Activated CD8-positive, alpha-beta memory T cell treated with anti-CD3 and anti-CD28 coated beads, Interleukin-2, amount 50 U/mL, for 48 hours (primary cell): Measurements from ENCODE around the gene TFEC.
"Not testable (repeated sequence)": the region's sequence is repeated elsewhere in the genome, so short reads cannot be mapped to it uniquely, and the experiment has no call there.

Source experiments
- DNase-seq: peaks from one replicate; pipeline ENCODE4 v3.0.0-alpha.2; 2020

Gene TFEC, protein sequence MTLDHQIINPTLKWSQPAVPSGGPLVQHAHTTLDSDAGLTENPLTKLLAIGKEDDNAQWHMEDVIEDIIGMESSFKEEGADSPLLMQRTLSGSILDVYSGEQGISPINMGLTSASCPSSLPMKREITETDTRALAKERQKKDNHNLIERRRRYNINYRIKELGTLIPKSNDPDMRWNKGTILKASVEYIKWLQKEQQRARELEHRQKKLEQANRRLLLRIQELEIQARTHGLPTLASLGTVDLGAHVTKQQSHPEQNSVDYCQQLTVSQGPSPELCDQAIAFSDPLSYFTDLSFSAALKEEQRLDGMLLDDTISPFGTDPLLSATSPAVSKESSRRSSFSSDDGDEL

DNA sequence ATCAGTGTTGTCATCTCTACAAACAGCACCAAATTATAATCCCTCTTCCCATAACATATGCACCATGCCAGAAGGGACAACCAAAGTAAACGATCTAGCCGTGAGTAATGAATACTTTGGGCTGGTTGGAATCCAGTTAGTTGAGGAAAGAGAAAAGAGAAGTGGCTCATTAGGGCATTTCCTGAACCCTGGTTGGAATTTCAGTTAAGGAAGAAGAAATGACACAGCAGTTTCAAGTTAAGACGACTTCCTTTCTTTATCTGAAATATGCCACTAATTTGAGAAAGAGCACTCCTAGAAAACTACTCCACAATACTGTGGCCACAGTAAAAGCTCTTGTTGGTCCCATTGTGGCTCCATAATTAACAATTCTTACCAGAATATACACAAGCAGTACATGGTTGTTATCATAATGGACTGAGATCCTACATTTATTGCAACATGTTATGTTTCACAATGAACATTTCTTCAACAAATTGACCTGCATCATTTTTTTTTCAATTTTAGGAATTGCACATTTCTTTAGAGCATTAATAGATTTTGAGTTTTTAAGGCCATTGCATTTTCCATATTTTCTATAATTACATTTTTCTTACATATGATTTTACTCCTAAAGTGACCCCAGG lies at the start of gene TFEC:
TFEC (minus strand) TSS at position 113 of the 626 bp plus-strand sequence. CDS start 46,322 bp downstream, outside the sequence.
- no peak for DNase-seq

DNA sequence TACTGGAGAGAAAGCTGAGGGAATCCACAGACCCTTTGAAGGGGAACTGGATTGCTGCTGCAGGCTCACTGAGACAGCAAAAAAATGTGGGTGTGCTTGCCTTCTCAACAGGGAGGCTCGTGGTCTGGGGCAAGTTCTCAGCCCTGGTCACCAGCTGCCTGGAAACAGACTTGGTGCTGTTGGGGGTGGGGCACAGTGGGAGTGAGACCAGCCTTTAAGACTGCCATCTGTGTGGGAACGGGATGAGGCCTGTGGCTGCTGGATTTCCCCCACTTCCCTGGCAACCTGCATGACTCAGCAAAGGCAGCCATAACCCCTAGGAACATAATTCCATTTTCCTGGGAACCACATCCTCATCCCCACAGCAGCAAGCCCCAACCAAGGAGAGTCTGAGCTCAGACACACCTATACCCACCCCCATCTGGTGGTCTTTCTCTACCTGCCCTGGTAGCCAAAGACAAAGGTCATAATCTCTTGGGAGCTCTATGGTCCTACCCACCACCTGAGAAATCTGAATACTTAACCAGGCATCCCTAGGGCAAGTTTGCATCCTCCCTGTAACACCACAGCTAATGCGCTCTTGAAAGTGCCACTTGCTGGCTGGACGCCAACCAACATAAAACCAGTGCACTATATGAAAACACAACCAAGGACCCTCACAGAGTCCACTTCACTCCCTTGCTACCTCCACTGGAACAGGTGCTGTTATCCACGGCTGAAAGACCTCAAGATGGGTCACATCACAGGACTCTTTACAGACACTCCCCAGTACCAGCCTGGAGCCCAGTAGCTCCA lies 45.0 kb upstream of the TFEC start:
- no peak for DNase-seq

DNA sequence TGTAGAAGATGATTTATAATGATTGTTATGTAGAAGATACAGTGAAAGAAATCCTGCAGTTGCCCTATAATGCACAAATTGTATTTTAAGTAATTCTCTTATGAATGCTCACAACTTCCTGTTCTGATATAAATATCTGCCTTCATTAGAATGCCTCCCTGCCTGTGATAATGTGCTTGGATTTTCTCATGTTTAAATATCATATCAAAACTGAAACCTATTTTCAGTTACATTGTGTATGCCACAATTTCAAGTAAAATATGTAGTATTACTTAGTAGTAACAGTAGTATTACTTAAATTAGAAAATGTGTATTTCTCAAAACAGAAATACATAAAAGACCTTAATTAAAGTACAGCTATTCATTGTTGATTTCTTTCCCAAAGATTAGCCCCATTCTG lies 41.1 kb upstream of the TFEC start:
- no peak for DNase-seq

DNA sequence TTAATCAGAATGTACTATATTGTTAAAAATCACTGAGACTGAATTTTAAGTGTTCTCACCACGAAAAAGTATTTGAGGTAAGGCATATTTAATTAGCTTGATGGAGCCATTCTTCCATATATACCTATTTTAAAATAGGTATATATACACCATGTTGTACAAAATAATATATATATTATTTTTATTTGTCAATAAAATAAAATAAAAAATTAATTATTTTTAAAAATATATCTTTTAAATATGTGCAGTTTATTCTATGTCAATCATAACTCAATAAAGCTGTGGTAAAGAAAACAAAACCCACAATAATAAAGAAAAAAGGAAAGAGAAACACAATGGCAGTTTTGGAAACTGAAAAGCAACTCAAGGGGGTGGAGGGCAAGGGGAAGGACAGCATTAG lies 33.6 kb upstream of the TFEC start:
- no peak for DNase-seq

DNA sequence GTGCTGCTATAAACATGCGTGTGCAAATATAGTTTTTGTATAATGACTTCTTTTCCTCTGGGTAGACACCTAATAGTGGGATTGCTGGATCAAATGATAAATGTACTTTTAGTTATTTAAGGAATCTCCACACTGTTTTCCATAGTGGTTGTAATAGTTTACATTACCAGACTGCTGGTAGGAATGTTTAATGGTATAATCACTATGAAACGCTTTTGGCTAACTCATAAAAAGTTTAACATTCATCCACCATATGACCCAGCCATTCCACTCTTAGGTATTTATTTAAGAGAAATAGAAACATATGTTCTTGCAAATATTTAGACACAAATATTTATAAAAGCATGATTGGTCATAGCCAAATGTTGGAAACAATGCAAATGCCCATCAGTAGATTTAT lies 32.1 kb upstream of the TFEC start:
- DNase-seq, result no peak

DNA sequence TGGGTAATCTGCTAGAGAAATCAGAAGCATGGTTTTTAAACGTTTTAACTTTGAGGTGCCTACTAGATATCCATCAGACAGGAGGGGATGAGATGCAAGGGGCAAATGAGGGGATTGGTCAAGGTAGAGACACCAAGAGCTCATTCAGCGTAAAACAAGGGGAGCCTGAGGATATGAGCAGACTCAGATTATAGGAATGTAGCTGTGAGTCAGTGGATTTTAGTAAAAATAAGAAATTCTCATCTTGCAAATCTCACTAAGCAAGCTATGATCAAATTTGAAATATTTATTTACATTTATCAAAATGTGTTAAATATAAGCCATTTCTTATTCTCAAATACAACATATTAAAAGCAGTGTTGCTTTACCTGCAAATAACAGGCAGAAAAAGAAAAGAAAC lies 21.4 kb upstream of the TFEC start:
- DNase-seq, result no peak

DNA sequence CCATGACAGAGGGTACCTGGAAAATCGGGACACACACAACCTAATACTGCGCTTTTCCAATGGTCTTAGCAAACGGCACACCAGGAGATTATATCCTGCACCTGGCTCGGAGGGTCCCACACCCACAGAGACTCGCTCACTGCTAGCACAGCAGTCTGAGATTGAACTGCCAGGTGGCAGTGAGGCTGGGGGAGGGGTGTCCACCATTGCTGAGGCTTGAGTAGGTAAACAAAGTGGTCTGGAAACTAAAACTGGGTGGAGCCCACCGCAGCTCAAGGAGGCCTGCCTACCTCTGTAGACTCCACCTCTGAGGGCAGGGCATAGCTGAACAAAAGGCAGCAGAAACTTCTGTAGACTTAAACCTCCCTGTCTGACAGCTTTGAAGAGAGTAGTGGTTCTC lies 16.7 kb upstream of the TFEC start:
- DNase-seq, result not testable (repeated sequence)

DNA sequence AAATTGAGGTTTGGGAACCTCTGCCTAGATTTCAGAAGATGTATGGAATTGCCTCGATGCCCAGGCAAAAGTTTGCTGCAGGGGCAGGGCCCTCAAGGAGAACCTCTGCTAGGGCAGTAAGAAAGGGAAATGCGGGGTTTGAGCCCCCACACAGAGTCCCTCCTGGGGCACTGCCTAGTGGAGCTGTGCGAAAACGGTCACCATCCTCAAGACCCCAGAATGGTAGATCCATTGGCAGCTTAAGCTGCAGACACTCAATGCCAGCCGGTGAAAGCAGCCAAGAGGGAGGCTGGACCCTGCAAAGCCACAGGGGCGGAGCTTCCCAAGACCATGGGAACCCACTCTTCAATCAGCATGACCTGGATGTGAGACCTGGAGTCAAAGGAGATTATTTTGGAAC lies 15.0 kb upstream of the TFEC start:
- no peak for DNase-seq

DNA sequence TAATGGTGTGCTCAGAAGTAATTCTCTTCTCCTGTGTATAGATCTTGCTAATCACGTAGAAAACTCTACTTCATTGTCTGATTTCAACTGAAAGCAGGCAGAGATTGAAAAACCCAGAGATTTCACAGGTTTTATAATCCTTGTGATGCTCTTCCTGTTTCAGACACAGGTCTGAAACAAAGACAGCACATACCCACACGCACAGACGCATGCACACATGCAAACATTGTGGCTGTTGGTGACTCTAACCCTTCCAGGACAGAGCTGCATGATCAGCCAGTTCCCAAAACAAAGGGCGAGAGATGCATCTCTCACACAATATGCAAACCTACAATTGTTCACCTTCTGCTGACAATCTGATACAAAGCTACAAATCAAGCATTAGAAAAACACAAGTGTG lies 11.1 kb upstream of the TFEC start:
- DNase-seq, result no peak

DNA sequence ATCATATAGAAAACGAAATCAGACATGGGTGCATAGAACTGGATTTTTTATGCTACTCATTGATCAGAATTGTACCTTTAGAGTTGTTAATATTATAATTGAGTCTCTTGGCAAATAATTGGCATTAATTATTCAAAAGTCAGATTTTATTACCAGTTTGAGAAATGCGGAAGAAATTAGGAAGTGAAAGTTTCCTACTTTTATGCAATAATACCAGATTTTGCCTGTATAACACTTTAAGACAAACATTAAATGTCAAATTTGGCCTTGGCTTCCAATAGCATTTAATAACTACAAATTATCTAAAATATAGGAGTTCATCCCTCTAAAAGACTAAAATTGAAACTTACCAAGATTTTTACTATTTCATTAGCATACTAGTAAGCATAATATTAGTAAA lies 6.8 kb upstream of the TFEC start:
- DNase-seq, result no peak

DNA sequence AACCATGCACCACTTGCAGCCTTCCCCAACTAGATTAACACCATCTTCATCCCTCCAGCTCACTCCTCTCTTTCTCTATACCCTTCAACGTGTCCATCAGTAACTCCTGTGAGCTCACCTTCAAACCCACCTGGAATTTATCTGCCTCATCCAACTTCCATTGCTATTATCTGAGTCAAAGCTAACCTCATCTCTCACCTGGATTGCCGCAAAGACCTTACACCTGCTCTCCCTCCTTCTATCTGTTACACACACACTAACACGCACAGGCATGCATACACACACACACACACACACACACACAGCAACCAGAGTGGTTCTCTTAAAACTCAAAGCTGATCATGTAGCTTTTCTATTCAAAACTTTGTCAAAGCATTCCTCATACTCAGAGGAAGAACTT lies 3.8 kb upstream of the TFEC start:
- no peak for DNase-seq

DNA sequence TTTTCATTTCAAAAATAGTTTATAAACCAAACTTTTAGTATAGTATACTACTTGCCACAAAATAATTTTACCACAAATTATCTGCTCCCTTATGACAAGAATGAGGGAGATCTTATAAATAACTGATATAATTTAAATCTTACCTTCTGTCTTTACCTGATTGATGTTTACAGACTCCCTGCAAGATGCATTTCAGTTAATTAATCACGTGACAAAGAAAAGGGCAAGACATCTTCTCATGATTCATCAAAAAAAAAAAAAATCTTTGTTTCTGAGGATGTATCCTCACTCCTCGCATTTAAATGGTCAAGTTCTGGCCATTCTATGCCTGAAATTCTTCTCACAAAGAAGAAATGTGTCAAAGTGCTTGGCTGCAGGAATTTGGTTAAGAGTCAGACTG lies 2.3 kb upstream of the TFEC start:
- no peak for DNase-seq

DNA sequence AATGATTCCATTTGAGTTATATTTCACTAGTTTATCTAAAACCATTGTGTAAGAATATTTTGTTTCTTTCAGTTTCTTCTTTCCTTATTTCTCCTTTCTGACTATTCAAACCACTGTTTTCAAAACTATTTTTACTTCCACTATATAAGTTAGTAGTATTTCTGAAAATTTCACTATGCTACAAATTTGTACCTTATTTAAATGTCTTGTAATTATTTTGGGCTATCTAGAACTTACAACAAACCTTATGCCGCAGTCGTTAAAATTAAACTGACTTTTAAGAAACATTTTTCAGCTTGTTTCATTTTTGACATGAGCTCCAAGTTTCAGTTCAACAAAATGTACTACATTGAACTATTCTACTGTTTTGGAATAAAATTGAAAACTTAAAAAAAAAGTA lies 1.8 kb downstream of the TFEC start:
- no peak for DNase-seq

DNA sequence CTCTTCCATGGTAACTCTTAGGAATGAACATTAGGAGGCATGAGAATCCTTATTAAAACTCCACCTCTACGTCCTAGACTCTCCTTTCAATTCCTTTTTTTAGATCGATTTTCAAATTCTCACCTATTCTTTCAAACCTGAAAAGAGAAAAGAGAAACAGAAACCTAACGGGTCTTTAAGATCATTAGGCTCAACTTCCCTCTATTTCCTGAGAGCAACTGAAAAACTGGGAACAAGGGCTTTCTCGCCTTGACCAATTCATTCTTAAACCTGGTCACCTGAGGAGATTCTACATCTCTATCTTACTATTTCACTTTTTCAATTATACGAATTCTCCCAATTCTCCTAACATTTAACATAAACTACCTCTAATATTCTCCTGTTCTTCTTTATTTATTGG lies 2.8 kb downstream of the TFEC start:
- no peak for DNase-seq

DNA sequence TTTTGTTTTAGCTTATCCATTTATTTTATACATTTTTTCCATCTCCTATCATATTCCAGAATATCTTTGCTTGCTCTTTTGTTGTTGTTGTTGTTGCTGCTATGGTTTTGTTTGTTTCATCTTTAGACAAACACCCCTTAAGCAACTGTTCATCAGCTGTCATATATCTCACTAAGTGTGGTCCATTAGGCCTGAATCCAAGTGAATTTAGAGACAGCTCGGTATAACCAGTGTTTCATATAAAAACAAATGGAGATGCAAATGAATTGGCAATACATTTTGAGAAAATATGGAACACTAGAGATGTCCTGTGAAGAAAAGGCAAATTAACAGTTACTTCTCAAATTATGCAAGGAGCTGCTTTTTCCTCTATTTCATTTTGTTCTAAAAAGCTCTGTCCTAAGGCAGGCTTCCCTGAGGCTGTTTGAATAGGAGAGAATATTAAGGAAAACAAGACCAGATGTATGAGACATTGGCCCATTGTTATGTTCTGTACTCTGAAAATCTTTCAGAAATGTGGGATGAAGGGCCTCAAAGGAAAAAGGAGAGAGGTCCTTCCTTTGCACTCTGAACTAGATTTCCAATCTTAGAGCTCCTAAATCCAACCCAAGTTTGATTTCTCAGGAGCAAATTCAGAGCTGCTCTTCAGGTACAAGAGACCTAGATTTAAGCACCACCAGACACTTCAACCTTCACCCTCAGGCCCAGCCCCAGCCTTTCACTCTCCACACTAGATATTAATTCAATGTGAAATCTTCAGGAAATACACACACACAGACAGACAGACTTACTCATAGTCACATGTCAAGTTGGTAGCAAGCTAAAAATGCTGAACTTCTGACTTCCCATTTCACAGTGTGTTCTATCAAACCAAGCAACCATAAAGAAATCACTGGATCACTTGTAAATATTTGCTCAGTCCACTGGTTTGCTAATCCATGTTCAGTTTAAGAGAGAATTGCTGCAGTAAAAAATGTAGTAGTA lies 5.4 kb downstream of the TFEC start:
- no peak for DNase-seq

DNA sequence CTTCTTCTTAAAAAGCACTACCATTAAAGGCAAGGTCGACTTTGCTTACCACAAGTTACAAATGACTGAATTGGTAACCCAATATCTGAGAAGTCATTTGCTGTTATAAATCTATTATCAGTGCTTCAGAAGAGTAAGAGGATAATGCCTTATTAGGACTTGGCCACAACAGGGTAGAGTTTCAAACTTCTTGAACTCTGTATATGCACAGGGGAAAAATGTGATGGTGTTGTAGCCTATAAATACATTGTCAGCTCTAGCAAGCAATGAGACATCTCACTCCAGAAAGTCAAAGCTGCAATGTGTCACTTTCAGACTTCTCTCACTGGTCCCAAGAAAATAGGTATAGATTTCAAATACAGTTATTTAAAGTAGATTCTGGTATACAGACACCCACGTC lies 9.3 kb downstream of the TFEC start:
- DNase-seq, result no peak

DNA sequence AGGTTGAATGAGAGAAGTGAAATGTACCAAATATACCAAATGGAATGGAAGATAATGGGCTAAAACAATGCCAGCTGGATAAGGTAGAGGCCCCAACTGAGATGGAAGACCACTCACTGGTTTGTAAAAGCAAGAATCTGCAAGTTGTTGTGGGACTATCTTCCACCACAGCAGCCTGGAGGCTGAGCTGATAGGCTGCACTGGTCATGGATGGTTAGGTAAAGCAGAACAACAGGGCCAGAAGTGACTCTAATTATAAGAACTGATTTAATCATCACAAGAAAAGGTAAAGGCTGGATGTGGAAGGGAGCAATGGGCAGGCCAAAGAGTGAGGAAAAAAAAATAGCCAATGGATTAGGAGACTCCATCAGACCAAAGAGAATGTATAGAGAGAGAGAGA lies 11.8 kb downstream of the TFEC start:
- no peak for DNase-seq

DNA sequence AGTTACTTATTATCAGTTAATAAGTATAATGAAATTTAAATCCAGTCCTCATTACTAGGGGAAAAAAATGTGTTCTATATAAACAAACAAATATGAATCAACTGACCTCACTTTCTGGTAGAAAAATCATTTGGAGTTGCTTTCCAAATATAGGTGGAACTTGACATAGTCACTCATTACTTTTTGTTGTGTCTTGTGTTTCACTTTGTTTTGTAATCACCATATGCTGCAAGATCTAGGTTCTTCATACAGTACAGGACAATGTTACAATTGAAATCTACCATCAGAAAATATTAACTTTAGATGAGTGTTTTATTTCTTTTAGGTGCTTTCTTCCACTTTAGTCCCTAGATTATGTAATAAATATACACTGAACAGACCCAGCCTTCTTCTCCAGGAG lies 16.9 kb downstream of the TFEC start:
- DNase-seq, result no peak

DNA sequence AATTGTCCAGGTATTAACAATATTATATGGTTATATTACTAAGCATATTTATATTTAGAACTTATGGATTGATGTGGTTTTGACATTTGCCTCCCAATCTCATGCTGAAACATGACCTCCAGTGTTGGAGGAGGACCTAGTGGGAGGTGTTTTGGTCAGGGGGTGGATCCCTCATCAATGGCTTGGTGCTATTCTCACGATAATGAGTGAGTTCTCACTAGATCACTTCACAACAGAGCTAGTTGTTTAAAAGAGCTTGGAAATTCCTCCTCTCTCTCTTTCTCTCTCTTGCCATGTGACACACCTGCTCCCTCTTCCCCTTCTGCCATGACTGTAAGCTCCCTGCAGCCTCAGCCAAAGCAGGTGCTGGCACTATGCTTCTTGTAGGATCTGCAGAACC lies 19.0 kb downstream of the TFEC start:
- no peak for DNase-seq

DNA sequence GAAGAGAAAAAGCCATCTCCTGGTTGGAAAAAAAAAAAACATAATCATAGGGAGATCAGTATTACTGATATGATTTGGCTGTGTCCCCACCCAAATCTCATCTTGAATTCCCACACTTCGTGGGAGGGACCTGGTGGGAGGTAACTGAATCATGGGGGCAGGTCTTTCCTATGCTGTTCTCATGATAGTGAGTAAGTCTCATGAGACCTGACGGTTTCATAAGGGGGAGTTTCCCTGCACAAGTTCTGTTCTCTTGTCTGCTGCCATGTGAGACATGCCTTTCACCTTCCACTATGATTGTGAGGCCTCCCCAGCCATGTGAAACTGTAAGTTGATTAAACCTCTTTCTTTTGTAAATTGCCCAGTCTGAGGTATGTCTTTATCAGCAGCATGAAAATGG lies 25.8 kb downstream of the TFEC start:
- DNase-seq, result not testable (repeated sequence)

DNA sequence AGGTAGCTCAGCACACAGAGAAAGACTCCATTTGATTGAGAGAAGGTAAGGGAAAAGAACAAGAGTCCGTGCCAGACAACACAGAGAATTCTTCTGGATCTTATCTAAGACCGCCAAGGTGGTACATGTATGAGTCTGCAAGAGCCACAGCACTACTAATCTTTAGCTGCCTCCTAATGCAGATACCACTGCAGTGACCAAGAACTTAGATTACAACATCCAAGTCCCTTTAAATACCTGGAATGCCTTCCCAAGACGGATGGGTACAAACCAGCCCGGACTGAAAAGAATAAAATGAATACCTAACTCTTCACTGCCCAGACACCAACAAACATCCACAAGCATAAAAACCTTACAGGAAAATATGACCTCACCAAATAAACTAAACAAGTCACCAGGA lies 33.3 kb downstream of the TFEC start:
- DNase-seq, result no peak

DNA sequence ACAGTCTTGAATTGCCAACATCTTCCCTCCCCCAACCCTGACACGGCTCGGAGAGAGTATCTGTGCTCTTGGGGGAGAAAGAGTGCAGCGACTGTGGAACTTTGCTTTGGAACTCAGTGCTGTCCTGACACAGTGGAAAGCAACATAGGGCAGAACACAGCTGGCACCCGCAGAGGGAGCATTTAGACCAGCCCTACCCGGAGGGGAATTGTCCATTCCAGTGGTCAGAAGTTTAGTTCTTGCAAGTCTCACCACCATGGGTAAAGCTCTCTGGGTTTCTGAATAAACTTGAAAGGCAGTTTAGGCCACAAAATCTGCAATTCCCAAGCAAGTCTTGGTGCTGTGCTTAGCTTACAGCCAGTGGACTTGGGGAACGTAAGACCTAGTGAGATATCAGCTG lies 34.9 kb downstream of the TFEC start:
- DNase-seq, result no peak

DNA sequence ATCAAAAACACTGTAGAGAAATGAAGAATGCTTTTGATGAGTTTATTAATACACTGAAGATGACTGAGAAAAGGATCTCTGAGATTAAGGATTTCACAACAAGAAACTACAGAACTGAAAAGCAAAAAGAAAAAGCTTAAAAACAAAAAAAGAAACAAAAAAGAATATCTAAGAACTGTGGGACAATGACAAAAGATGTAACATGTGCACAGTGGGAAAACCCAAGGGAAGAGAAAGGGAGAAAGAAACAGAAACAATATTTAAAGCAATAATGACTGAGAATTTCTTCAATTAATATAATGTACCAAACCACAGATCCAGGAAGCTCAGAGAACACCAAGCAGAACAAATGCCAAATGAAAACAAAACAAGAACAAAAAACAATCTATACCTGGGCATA lies 42.2 kb downstream of the TFEC start:
- no peak for DNase-seq
